GM18870 (cell line): ENCODE data around the gene TMEM232.
"Not testable (repeated sequence)": the region's sequence is repeated elsewhere in the genome, so short reads cannot be mapped to it uniquely, and the experiment has no call there.

Source experiments
- ATAC-seq: cut with Tn5 transposase; IDR thresholded peaks from one replicate; pipeline ENCODE4 v1.9.1; 2021; ENCODE audit warnings: moderate library complexity; ENCODE audit not compliant: unreplicated experiment

TMEM232 gene

GRCh38 chr5:110536120-110537115 is 190.1 kb downstream of the TMEM232 start:
- ATAC-seq = no peak

- ATAC-seq = not testable (repeated sequence)
These were observed 191.3 kb downstream of the TMEM232 start for GRCh38 chr5:110535146-110535545.

GRCh38 chr5:110525762-110526161 is 200.7 kb downstream of the TMEM232 start:
- no peak for ATAC-seq

- no peak for ATAC-seq
These were observed 209.1 kb downstream of the TMEM232 start for GRCh38 chr5:110517396-110517795.

GRCh38 chr5:110514030-110514429 is 212.4 kb downstream of the TMEM232 start:
- ATAC-seq = no peak

GRCh38 chr5:110512266-110512665 is 214.2 kb downstream of the TMEM232 start:
- ATAC-seq = no peak

GRCh38 chr5:110510146-110510545 is 216.3 kb downstream of the TMEM232 start:
- no peak for ATAC-seq

- no peak for ATAC-seq
These were observed 218.5 kb downstream of the TMEM232 start for GRCh38 chr5:110507972-110508371.

- ATAC-seq = no peak
These were observed 220.1 kb downstream of the TMEM232 start for GRCh38 chr5:110506378-110506777.

- ATAC-seq = no peak
These were observed 230.2 kb downstream of the TMEM232 start for GRCh38 chr5:110496276-110496675.

GRCh38 chr5:110492446-110492845 is 234.0 kb downstream of the TMEM232 start:
- no peak for ATAC-seq

- no peak for ATAC-seq
These were observed 247.6 kb downstream of the TMEM232 start for GRCh38 chr5:110478895-110479294.

- ATAC-seq = no peak
These were observed 248.6 kb downstream of the TMEM232 start for GRCh38 chr5:110477911-110478310.

- ATAC-seq = no peak
These were observed 250.3 kb downstream of the TMEM232 start for GRCh38 chr5:110476164-110476563.

- ATAC-seq = no peak
These were observed 250.9 kb downstream of the TMEM232 start for GRCh38 chr5:110475529-110475928.

GRCh38 chr5:110469486-110469885 is 257.0 kb downstream of the TMEM232 start:
- ATAC-seq = no peak

- ATAC-seq = no peak
These were observed 263.4 kb downstream of the TMEM232 start for GRCh38 chr5:110463106-110463505.

- peak; percentile 68 for ATAC-seq
These were observed 265.6 kb downstream of the TMEM232 start for GRCh38 chr5:110460837-110461236.

GRCh38 chr5:110458313-110458712 is 268.2 kb downstream of the TMEM232 start:
- ATAC-seq = no peak

GRCh38 chr5:110442856-110443255 is 283.6 kb downstream of the TMEM232 start:
- ATAC-seq = no peak

GRCh38 chr5:110441035-110441434 is 285.4 kb downstream of the TMEM232 start:
- ATAC-seq = peak; percentile 69

GRCh38 chr5:110440058-110440457 is 286.4 kb downstream of the TMEM232 start:
- ATAC-seq = no peak
